Activated naive CD4-positive, alpha-beta T cell treated with anti-CD3 and anti-CD28 coated beads, Interleukin-2, amount 50 U/mL, for 16 hours (primary cell): ENCODE data around the gene MERTK.
"Not testable (repeated sequence)": the region's sequence is repeated elsewhere in the genome, so short reads cannot be mapped to it uniquely, and the experiment has no call there.

Source experiments
- DNase-seq: peaks from one replicate; pipeline ENCODE4 v3.0.0-alpha.2; 2020

MERTK gene

GRCh38 chr2:111910609-111911277, 12.3 kb downstream of the MERTK start:
- DNase-seq, result no peak

- DNase-seq, result not testable (repeated sequence)
Measured at GRCh38 chr2:111911295-111911977, 13.0 kb downstream of the MERTK start.

- DNase-seq, result no peak
Measured at GRCh38 chr2:111912547-111912946, 14.1 kb downstream of the MERTK start.

GRCh38 chr2:111917106-111917505, 18.7 kb downstream of the MERTK start:
- DNase-seq, result no peak

- DNase-seq, result no peak
Measured at GRCh38 chr2:111918383-111918806, 20.0 kb downstream of the MERTK start.

- DNase-seq, result no peak
Measured at GRCh38 chr2:111919365-111919764, 21.0 kb downstream of the MERTK start.

GRCh38 chr2:111919794-111920608, 21.6 kb downstream of the MERTK start:
- no peak for DNase-seq

GRCh38 chr2:111923276-111923804, 24.9 kb downstream of the MERTK start:
- no peak for DNase-seq

GRCh38 chr2:111924617-111925107, 26.3 kb downstream of the MERTK start:
- DNase-seq, result no peak

- DNase-seq, result no peak
Measured at GRCh38 chr2:111927723-111928122, 29.3 kb downstream of the MERTK start.

GRCh38 chr2:111930409-111930808, 32.0 kb downstream of the MERTK start:
- DNase-seq, result no peak

- DNase-seq, result no peak
Measured at GRCh38 chr2:111930875-111931274, 32.5 kb downstream of the MERTK start.

- no peak for DNase-seq
Measured at GRCh38 chr2:111932841-111933291, 34.5 kb downstream of the MERTK start.

- not testable (repeated sequence) for DNase-seq
Measured at GRCh38 chr2:111933900-111934299, 35.5 kb downstream of the MERTK start.

- no peak for DNase-seq
Measured at GRCh38 chr2:111936881-111937280, 38.5 kb downstream of the MERTK start.

GRCh38 chr2:111938392-111938791, 40.0 kb downstream of the MERTK start:
- no peak for DNase-seq

- DNase-seq, result no peak
Measured at GRCh38 chr2:111940333-111941196, 42.2 kb downstream of the MERTK start.

- no peak for DNase-seq
Measured at GRCh38 chr2:111941531-111941930, 43.1 kb downstream of the MERTK start.

GRCh38 chr2:111944531-111945210, 46.3 kb downstream of the MERTK start:
- no peak for DNase-seq

- no peak for DNase-seq
Measured at GRCh38 chr2:111945444-111946293, 47.3 kb downstream of the MERTK start.
